ENCODE measurements around the gene PSAT1.

Gene PSAT1

GRCh38 chr9:78316166-78316892, 19.4 kb downstream of the PSAT1 start:
- DNase-seq (ENCODE audit: insufficient read length, low spot score) (no peak), FAIRE-seq (no peak)
- no peak for TF ChIP-seq POLR2A (IDR thresholded peaks at IDR 0.05; ENCODE audit: low read depth, low read length)

- no peak for TF ChIP-seq POLR2A (IDR thresholded peaks at IDR 0.05; ENCODE audit: low read depth, low read length)
These were observed 22.5 kb downstream of the PSAT1 start for GRCh38 chr9:78319197-78320029.

GRCh38 chr9:78320030-78320693, 23.2 kb downstream of the PSAT1 start:
- FAIRE-seq (no peak), DNase-seq (ENCODE audit: insufficient read length, low spot score) (no peak)
- TF ChIP-seq POLR2A (IDR thresholded peaks at IDR 0.05; ENCODE audit: low read depth, low read length), result no peak

More at GRCh38 chr9:78319197-78320029, 22.5 kb downstream of the PSAT1 start:
- DNase-seq (ENCODE audit: insufficient read length, low spot score) (no peak), FAIRE-seq (no peak)

- DNase-seq (ENCODE audit: insufficient read length, low spot score) (no peak), FAIRE-seq (no peak)
- no peak for TF ChIP-seq POLR2A (IDR thresholded peaks at IDR 0.05; ENCODE audit: low read depth, low read length)
These were observed 24.1 kb downstream of the PSAT1 start for GRCh38 chr9:78320875-78321496.

- no peak for DNase-seq (ENCODE audit: insufficient read length, low spot score)
- TF ChIP-seq POLR2A (IDR thresholded peaks at IDR 0.05; ENCODE audit: low read depth, low read length), result no peak
- FAIRE-seq, result no peak
These were observed 24.6 kb downstream of the PSAT1 start for GRCh38 chr9:78321505-78321904.

GRCh38 chr9:78324068-78324650, 27.2 kb downstream of the PSAT1 start:
- no peak for DNase-seq (ENCODE audit: insufficient read length, low spot score)
- FAIRE-seq, result no peak

GRCh38 chr9:78324682-78325081, 27.8 kb downstream of the PSAT1 start:
- TF ChIP-seq POLR2A (IDR thresholded peaks at IDR 0.05; ENCODE audit: low read depth, low read length), result no peak
- no peak for FAIRE-seq

More at GRCh38 chr9:78324068-78324650, 27.2 kb downstream of the PSAT1 start:
- TF ChIP-seq POLR2A (IDR thresholded peaks at IDR 0.05; ENCODE audit: low read depth, low read length), result no peak

GRCh38 chr9:78325343-78325742, 28.4 kb downstream of the PSAT1 start:
- DNase-seq (ENCODE audit: insufficient read length, low spot score), result no peak
- no peak for FAIRE-seq
- TF ChIP-seq POLR2A (IDR thresholded peaks at IDR 0.05; ENCODE audit: low read depth, low read length), result no peak

More at GRCh38 chr9:78324682-78325081, 27.8 kb downstream of the PSAT1 start:
- no peak for DNase-seq (ENCODE audit: insufficient read length, low spot score)

- TF ChIP-seq POLR2A (IDR thresholded peaks at IDR 0.05; ENCODE audit: low read depth, low read length), result no peak
- DNase-seq (ENCODE audit: insufficient read length, low spot score) (no peak), FAIRE-seq (no peak)
These were observed 29.0 kb downstream of the PSAT1 start for GRCh38 chr9:78325846-78326360.

- DNase-seq (ENCODE audit: insufficient read length, low spot score) (no peak), FAIRE-seq (no peak)
- no peak for TF ChIP-seq POLR2A (IDR thresholded peaks at IDR 0.05; ENCODE audit: low read depth, low read length)
These were observed 29.6 kb downstream of the PSAT1 start for GRCh38 chr9:78326564-78326963.

- DNase-seq (ENCODE audit: insufficient read length, low spot score) (no peak), FAIRE-seq (no peak)
- TF ChIP-seq POLR2A (IDR thresholded peaks at IDR 0.05; ENCODE audit: low read depth, low read length), result no peak
These were observed 35.5 kb downstream of the PSAT1 start for GRCh38 chr9:78332381-78332780.

- FAIRE-seq, result peak; percentile 57
- DNase-seq (ENCODE audit: insufficient read length, low spot score), result no peak
- no peak for TF ChIP-seq POLR2A (IDR thresholded peaks at IDR 0.05; ENCODE audit: low read depth, low read length)
These were observed 51.9 kb downstream of the PSAT1 start for GRCh38 chr9:78348848-78349247.

- no peak for TF ChIP-seq POLR2A (IDR thresholded peaks at IDR 0.05; ENCODE audit: low read depth, low read length)
- FAIRE-seq (peak; percentile 60), DNase-seq (ENCODE audit: insufficient read length, low spot score) (no peak)
These were observed 54.9 kb downstream of the PSAT1 start for GRCh38 chr9:78351816-78352215.

All from H54 (cell line).